HCT116 (cell line): ENCODE results near the gene TMEM144. TPM values are rescaled to one million over a fixed set of nuclear protein-coding genes. Genes with fewer than 3 reads are reported as not detected.

Experiments
- ATAC-seq: fragments of 200-7000 bp; cut with Tn5 transposase; 2 replicates; pipeline ENCODE4 v1.9.1; 2020; ENCODE audit warnings: mild to moderate bottlenecking, moderate library complexity
- BruUV-seq: library from RNA; stranded (reverse); fragments of 400-500 nt; replicated peaks from 2 replicates; lab custom pipeline; 2021; lab: Mats Ljungman, UMichigan
- CTCF ChIA-PET: fragments of 300-600 bp; sonication (Branson Sonifier 250); formaldehyde crosslinking; loops from one replicate; lab custom pipeline; 2021; ENCODE audit warnings: antibody characterized with exemption; lab: Charles Lee
- POLR2A ChIA-PET: fragments of 300-600, 350-600 bp; sonication (Branson Sonifier 250); formaldehyde crosslinking; loops from one replicate; lab custom pipeline; 2021; ENCODE audit warnings: antibody characterized with exemption; lab: Charles Lee
- RAD21 ChIA-PET, 2 experiments: fragments of 300-600 bp; sonication (Branson Sonifier 250); formaldehyde crosslinking; loops; one replicate each; lab custom pipeline; 2023; ENCODE audit warnings: low total read pairs in 2 of 2; ENCODE audit not compliant: uncharacterized antibody in 2 of 2, unreplicated experiment in 2 of 2, low non-redundant PET in 1 of 2; lab: Charles Lee
- DNase-seq: peaks from one replicate; pipeline ENCODE4 v3.0.0-alpha.2; 2010; ENCODE audit warnings: low read depth, low spot score
- H2AFZ ChIP-seq: fragments of 200-600 bp; shearing (Covaris generic), sonication (generic); 2 replicates; pipeline ENCODE4 v1.6.1; 2017; ENCODE audit warnings: low read depth, mixed run types, mixed read lengths, antibody characterized with exemption, low read length; ENCODE audit not compliant: poor library complexity, severe bottlenecking
- H3K27ac ChIP-seq: 2 replicates; pipeline ENCODE4 v1.5.1; 2012; ENCODE audit warnings: low read depth, low read length
- H3K27me3 ChIP-seq: fragments of 200-600 bp; sonication (generic); 2 replicates; pipeline ENCODE4 v1.6.1; 2016; ENCODE audit warnings: mixed run types, low read length, mixed read lengths; ENCODE audit not compliant: insufficient read depth
- H3K36me3 ChIP-seq, 2 experiments: fragments of 200-500 bp in 1 of 2; fragments of 200-600 bp in 1 of 2; sonication (Bioruptor generic) in 1 of 2; sonication (generic) in 1 of 2; 2 replicates each; pipeline versions ENCODE4 v1.5.1 to v1.6.1; 2014 to 2016; ENCODE audit warnings: low read length in 2 of 2, inconsistent platforms in 1 of 2, mixed read lengths in 1 of 2, mixed run types in 1 of 2; ENCODE audit not compliant: insufficient read depth in 2 of 2, control insufficient read depth in 1 of 2
- H3K4me1 ChIP-seq, 2 experiments: fragments of 200-600 bp in 1 of 2; sonication (generic) in 1 of 2; 2 replicates each; pipeline versions ENCODE4 v1.5.1 to v1.6.1; 2012 to 2017; ENCODE audit warnings: low read length in 2 of 2, inconsistent platforms in 1 of 2, mild to moderate bottlenecking in 1 of 2, mixed read lengths in 1 of 2, mixed run types in 1 of 2, moderate library complexity in 1 of 2; ENCODE audit not compliant: insufficient read depth in 2 of 2, control insufficient read depth in 1 of 2
- H3K4me2 ChIP-seq: fragments of 200-600 bp; sonication (generic); 2 replicates; pipeline ENCODE4 v1.6.1; 2017; ENCODE audit warnings: mixed run types, low read length, mixed read lengths
- H3K4me3 ChIP-seq, 2 experiments: fragments of 200-600 bp in 1 of 2; sonication (generic) in 1 of 2; replicated peaks in 1 of 2; 2 replicates each; pipeline ENCODE4 v1.5.1; 2011 to 2016; ENCODE audit warnings: low read length in 2 of 2, control low read depth in 1 of 2, low read depth in 1 of 2, mild to moderate bottlenecking in 1 of 2, mixed read lengths in 1 of 2, mixed run types in 1 of 2
- H3K79me2 ChIP-seq: fragments of 200-600 bp; sonication (generic); 2 replicates; pipeline ENCODE4 v1.6.1; 2017; ENCODE audit warnings: mild to moderate bottlenecking, mixed run types, low read length, moderate library complexity, mixed read lengths; ENCODE audit not compliant: insufficient read depth
- H3K9ac ChIP-seq: fragments of 200-600 bp; sonication (generic); 2 replicates; pipeline ENCODE4 v1.6.1; 2016; ENCODE audit warnings: low read length, mixed read lengths
- H3K9me2 ChIP-seq: fragments of 200-600 bp; sonication (generic), shearing (Covaris generic); 2 replicates; pipeline ENCODE4 v1.6.1; 2017; ENCODE audit warnings: mixed run types, mild to moderate bottlenecking, moderate library complexity; ENCODE audit not compliant: insufficient read depth
- H3K9me3 ChIP-seq, 2 experiments: fragments of 200-500 bp in 1 of 2; fragments of 200-600 bp in 1 of 2; sonication (Bioruptor generic) in 1 of 2; sonication (generic) in 1 of 2; 2 replicates each; pipeline ENCODE4 v1.6.1; 2014 to 2017; ENCODE audit warnings: low read length in 2 of 2, mixed read lengths in 2 of 2, inconsistent platforms in 1 of 2, low read depth in 1 of 2, mild to moderate bottlenecking in 1 of 2, mixed run types in 1 of 2, moderate library complexity in 1 of 2; ENCODE audit not compliant: control insufficient read depth in 1 of 2, insufficient read depth in 1 of 2
- H4K20me1 ChIP-seq: fragments of 200-600 bp; sonication (generic), shearing (Covaris generic); 2 replicates; pipeline ENCODE4 v1.6.1; 2017; ENCODE audit warnings: mixed run types, mild to moderate bottlenecking, moderate library complexity; ENCODE audit not compliant: insufficient read depth
- CEBPB ChIP-seq: IDR thresholded peaks from 2 replicates; pipeline ENCODE4 v1.6.1; 2012; ENCODE audit warnings: low read depth
- EGR1 ChIP-seq: IDR thresholded peaks from 2 replicates; pipeline ENCODE4 v1.6.1; 2012; ENCODE audit warnings: low read depth
- EZH2phosphoT487 ChIP-seq: fragments of 200-600 bp; IDR thresholded peaks from 2 replicates; pipeline ENCODE4 v1.6.1; 2018; ENCODE audit warnings: antibody characterized with exemption, borderline replicate concordance
- FOSL1 ChIP-seq: IDR thresholded peaks from 2 replicates; pipeline ENCODE4 v1.6.1; 2012; ENCODE audit warnings: low read depth
- JUND ChIP-seq: IDR thresholded peaks from 2 replicates; pipeline ENCODE4 v1.6.1; 2012
- POLR2A ChIP-seq: IDR thresholded peaks from 2 replicates; pipeline ENCODE4 v1.7.0; 2011; ENCODE audit warnings: borderline replicate concordance; ENCODE audit not compliant: insufficient read depth, insufficient read length; ENCODE audit errors: extremely low read depth
- SP1 ChIP-seq: IDR thresholded peaks from 2 replicates; pipeline ENCODE4 v1.6.1; 2012; ENCODE audit warnings: low read depth
- SRF ChIP-seq: IDR thresholded peaks from 2 replicates; pipeline ENCODE4 v1.6.1; 2012; ENCODE audit warnings: low read depth
- TCF7L2 ChIP-seq: IDR thresholded peaks from 2 replicates; pipeline ENCODE4 v1.7.0; 2011; ENCODE audit warnings: borderline replicate concordance, inconsistent platforms; ENCODE audit not compliant: insufficient read depth, insufficient read length; ENCODE audit errors: extremely low read depth
- ZNF274 ChIP-seq: fragments of 200-500 bp; sonication (Bioruptor generic); IDR thresholded peaks from 2 replicates; pipeline ENCODE4 v1.6.1; 2014; ENCODE audit warnings: mild to moderate bottlenecking, low read depth, low read length, inconsistent platforms
- intact Hi-C: fragments of 100-400 bp; cut with micrococcal nuclease; formaldehyde crosslinking; loops from 2 replicates; pipeline ENCODE4 v1.10.0; 2022
- total RNA-seq: library from RNA; stranded (reverse); gene quantifications from one replicate; pipeline ENCODE4 v1.2.1, GENCODE V29; 2021; ENCODE audit not compliant: unreplicated experiment
- TF ChIP-seq, protein P1 (sequence below): IDR thresholded peaks from 2 replicates; pipeline ENCODE4 v1.6.1; 2011; ENCODE audit warnings: mild to moderate bottlenecking, low read length, moderate library complexity; ENCODE audit not compliant: insufficient replicate concordance; ENCODE audit errors: extremely low read depth
- TF ChIP-seq, protein P2 (sequence below): IDR thresholded peaks from 2 replicates; pipeline ENCODE4 v1.6.1; 2012
- TF ChIP-seq, protein P3 (sequence below): IDR thresholded peaks from 2 replicates; pipeline ENCODE4 v1.6.1; 2012

The TMEM144 gene
- total RNA-seq, 1 experiment from 2014 or later: 12.9 TPM

DNA sequence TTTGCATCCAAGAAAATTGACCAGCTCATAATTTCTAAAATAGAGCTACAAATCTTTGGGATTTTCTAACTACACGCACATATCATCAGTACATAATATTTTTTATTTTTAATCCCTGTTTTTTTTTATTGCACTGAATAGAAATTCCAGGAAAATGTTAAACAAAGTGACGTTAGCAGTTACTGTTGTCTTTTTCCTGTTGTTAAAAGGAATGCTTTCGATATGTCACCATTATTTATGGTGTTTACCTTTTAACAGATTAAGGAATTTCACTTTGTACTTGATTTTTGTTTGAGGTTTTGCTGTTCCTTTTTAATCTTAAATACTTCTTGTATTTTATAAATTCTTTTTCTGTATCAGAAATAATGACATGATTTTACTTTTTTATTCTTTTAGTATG, 89.7 kb downstream of the TMEM144 start:
- no peak overlapping the region for H3K4me2 ChIP-seq
- DNase-seq (no peak), ATAC-seq (no peak)
- no peaks in the 10 kb centered on the region for H3K27me3 ChIP-seq
- RAD21 ChIA-PET: no interaction called here
- no peaks in the 10 kb centered on the region for H3K9me2 ChIP-seq
- no peaks in the 10 kb centered on the region for H3K9me3 ChIP-seq
- H3K79me2 ChIP-seq: no peaks in the 10 kb centered on the region
- CTCF ChIA-PET: no interaction called here
- no peaks in the 10 kb centered on the region for H4K20me1 ChIP-seq
- H3K27ac ChIP-seq: no peak overlapping the region
- no peak overlapping the region for H2AFZ ChIP-seq
- no peak overlapping the region for H3K9ac ChIP-seq
- no peak overlapping the region for H3K4me3 ChIP-seq
- POLR2A ChIA-PET: no interaction called here
- H3K4me1 ChIP-seq: no peaks in the 10 kb centered on the region
- TF ChIP-seq, protein P1, sequence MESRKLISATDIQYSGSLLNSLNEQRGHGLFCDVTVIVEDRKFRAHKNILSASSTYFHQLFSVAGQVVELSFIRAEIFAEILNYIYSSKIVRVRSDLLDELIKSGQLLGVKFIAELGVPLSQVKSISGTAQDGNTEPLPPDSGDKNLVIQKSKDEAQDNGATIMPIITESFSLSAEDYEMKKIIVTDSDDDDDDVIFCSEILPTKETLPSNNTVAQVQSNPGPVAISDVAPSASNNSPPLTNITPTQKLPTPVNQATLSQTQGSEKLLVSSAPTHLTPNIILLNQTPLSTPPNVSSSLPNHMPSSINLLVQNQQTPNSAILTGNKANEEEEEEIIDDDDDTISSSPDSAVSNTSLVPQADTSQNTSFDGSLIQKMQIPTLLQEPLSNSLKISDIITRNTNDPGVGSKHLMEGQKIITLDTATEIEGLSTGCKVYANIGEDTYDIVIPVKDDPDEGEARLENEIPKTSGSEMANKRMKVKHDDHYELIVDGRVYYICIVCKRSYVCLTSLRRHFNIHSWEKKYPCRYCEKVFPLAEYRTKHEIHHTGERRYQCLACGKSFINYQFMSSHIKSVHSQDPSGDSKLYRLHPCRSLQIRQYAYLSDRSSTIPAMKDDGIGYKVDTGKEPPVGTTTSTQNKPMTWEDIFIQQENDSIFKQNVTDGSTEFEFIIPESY: no peak
- TF ChIP-seq EGR1 (no peak), SP1 (no peak)
- BruUV-seq: no TSS peak
- intact Hi-C loops: no loop called here
- H3K36me3 ChIP-seq: no peaks in the 10 kb centered on the region

DNA sequence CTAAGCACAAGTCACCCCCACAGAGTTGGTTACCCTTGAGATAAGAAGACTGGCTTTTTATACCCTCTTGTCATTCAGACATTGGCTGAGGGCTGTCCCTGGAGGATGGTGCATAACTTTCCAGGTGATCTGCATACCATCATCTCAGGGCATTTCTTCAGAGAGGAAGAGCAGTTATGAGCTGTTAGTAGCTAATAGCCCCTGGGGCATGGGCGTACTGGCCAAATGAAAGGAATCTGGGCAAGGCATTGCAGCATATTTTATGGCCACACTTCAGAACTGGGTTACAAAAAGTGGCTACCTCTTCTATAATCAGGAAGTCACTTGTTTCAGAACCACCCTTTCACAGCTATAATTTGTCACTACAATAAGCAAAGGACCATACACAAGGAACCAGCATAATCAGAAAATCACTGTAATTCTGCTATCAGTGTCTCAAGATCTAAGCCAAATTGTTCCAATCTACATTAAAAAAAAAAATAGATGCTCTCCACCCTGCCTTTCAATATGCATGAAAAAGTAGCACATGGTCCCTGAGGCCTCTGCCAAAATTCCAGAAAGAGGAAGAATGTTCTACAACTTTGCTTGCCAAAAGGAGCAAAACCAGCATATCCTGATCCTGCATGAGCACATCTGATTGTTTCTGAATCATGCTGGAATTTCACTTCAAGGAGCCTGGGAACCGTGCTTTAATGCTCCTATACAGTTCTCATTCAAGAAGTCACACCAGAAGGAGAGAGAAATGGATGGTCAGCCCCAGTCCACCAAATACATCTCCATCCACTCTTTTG, 92.0 kb downstream of the TMEM144 start:
- TF ChIP-seq JUND: no peak
- TF ChIP-seq ZNF274: no peak
- no peak for TF ChIP-seq POLR2A
- no peak for TF ChIP-seq CEBPB
- TF ChIP-seq EZH2phosphoT487: no peak
- TF ChIP-seq TCF7L2: no peak
- no peak for TF ChIP-seq SRF
- no peak for TF ChIP-seq FOSL1
- TF ChIP-seq, protein P2, sequence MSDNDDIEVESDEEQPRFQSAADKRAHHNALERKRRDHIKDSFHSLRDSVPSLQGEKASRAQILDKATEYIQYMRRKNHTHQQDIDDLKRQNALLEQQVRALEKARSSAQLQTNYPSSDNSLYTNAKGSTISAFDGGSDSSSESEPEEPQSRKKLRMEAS: no peak
- TF ChIP-seq, protein P3, sequence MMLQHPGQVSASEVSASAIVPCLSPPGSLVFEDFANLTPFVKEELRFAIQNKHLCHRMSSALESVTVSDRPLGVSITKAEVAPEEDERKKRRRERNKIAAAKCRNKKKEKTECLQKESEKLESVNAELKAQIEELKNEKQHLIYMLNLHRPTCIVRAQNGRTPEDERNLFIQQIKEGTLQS: no peak
- TF ChIP-seq SP1: no peak
- Histone ChIP-seq H3K79me2 (no peaks in the 10 kb centered on the region), H3K9me2 (no peaks in the 10 kb centered on the region), H3K4me3 (no peak overlapping the region), H3K4me2 (no peak overlapping the region), H2AFZ (no peak overlapping the region), H3K9me3 (no peaks in the 10 kb centered on the region), H4K20me1 (no peaks in the 10 kb centered on the region), H3K9ac (no peak overlapping the region), H3K27me3 (no peaks in the 10 kb centered on the region), H3K36me3 (no peaks in the 10 kb centered on the region), H3K27ac (no peak overlapping the region), H3K4me1 (no peaks in the 10 kb centered on the region)
- POLR2A ChIA-PET: no interaction called here
- RAD21 ChIA-PET: no interaction called here
- intact Hi-C loops: no loop called here
- ATAC-seq: no peak
- BruUV-seq: no TSS peak
- DNase-seq: no peak
- CTCF ChIA-PET: interaction anchor here (0.6 kb wide), 1 partner anchor 558 kb away, joined by 3 read pairs; no protein-coding TSS in a partner anchor
